ENCODE measurements around the gene FPR1. TPM values are rescaled to one million over a fixed set of nuclear protein-coding genes. Genes with fewer than 3 reads are reported as not detected.

The FPR1 gene
- 3.5 TPM for total RNA-seq
- long read RNA-seq, partial matches to known transcripts: 0 of 1 reads
- long read RNA-seq, other reads (novel, unspliced or antisense): 0 of 1 reads

GRCh38 chr19:51751655-51752054, at the start of gene FPR1:
Gene FPR1 (minus strand): TSS chr19:51751878. CDS start chr19:51746994, 4,884 bp downstream.
- ATAC-seq (ENCODE audit: poor library complexity): peak; percentile 73
- intact Hi-C loops (cut with DNase I): no loop called here
- no peak for DNase-seq

GRCh38 chr19:51800473-51801244, 49.0 kb upstream of the FPR1 start:
- intact Hi-C loops (cut with DNase I): no loop called here
- DNase-seq: peak; percentile 89
- peak; percentile 86 for ATAC-seq (ENCODE audit: poor library complexity)

GRCh38 chr19:51799774-51800472, 48.2 kb upstream of the FPR1 start:
- ATAC-seq (ENCODE audit: poor library complexity) (peak; percentile 42), DNase-seq (peak; percentile 69)
- intact Hi-C loops (cut with DNase I): no loop called here

- intact Hi-C loops (cut with DNase I): no loop called here
- peak; percentile 92 for DNase-seq
- ATAC-seq (ENCODE audit: poor library complexity): peak; percentile 93
Observed at GRCh38 chr19:51799034-51799773, 47.5 kb upstream of the FPR1 start.

GRCh38 chr19:51798062-51798461, 46.4 kb upstream of the FPR1 start:
- no peak for DNase-seq
- intact Hi-C loops (cut with DNase I): no loop called here
- ATAC-seq (ENCODE audit: poor library complexity): no peak

GRCh38 chr19:51797480-51797879, 45.8 kb upstream of the FPR1 start:
- no peak for DNase-seq
- intact Hi-C loops (cut with DNase I): no loop called here
- ATAC-seq (ENCODE audit: poor library complexity): no peak

GRCh38 chr19:51796195-51796679, 44.6 kb upstream of the FPR1 start:
- no peak for ATAC-seq (ENCODE audit: poor library complexity)
- intact Hi-C loops (cut with DNase I): no loop called here
- no peak for DNase-seq

- ATAC-seq (ENCODE audit: poor library complexity) (no peak), DNase-seq (no peak)
- intact Hi-C loops (cut with DNase I): no loop called here
Observed at GRCh38 chr19:51794885-51795490, 43.3 kb upstream of the FPR1 start, which contains the start of gene FPR3. Gene FPR3 (plus strand): TSS chr19:51795157. CDS start chr19:51823749, 28,592 bp downstream.

GRCh38 chr19:51793994-51794393, 42.3 kb upstream of the FPR1 start:
- DNase-seq (no peak), ATAC-seq (ENCODE audit: poor library complexity) (no peak)
- intact Hi-C loops (cut with DNase I): no loop called here

GRCh38 chr19:51792932-51793331, 41.3 kb upstream of the FPR1 start:
- ATAC-seq (ENCODE audit: poor library complexity) (no peak), DNase-seq (no peak)
- intact Hi-C loops (cut with DNase I): no loop called here

- DNase-seq (no peak), ATAC-seq (ENCODE audit: poor library complexity) (no peak)
- intact Hi-C loops (cut with DNase I): loop anchor here (10.0 kb wide), 1 partner anchor 314 kb away; the partner anchor contains the start of gene CEACAM18
Observed at GRCh38 chr19:51789061-51789795, 37.5 kb upstream of the FPR1 start.

- DNase-seq (no peak), ATAC-seq (ENCODE audit: poor library complexity) (no peak)
- intact Hi-C loops (cut with DNase I): loop anchor here (10.0 kb wide), 1 partner anchor 313 kb away; the partner anchor contains the start of gene CEACAM18
Observed at GRCh38 chr19:51788029-51788428, 36.4 kb upstream of the FPR1 start.

GRCh38 chr19:51786646-51787494, 35.2 kb upstream of the FPR1 start:
- no peak for DNase-seq

GRCh38 chr19:51784922-51785690, 33.4 kb upstream of the FPR1 start:
- peak; percentile 79 for ATAC-seq (ENCODE audit: poor library complexity)
- intact Hi-C loops (cut with DNase I): loop anchor here (10.0 kb wide), 1 partner anchor 310 kb away; the partner anchor contains the start of gene CEACAM18

More at GRCh38 chr19:51786646-51787494, 35.2 kb upstream of the FPR1 start:
- ATAC-seq (ENCODE audit: poor library complexity): peak; percentile 40
- intact Hi-C loops (cut with DNase I): loop anchor here (10.0 kb wide), 1 partner anchor 312 kb away; the partner anchor contains the start of gene CEACAM18

GRCh38 chr19:51784109-51784785, 32.6 kb upstream of the FPR1 start:
- DNase-seq: no peak
- no peak for ATAC-seq (ENCODE audit: poor library complexity)
- intact Hi-C loops (cut with DNase I): loop anchor here (10.0 kb wide), 1 partner anchor 309 kb away; the partner anchor contains the start of gene CEACAM18

More at GRCh38 chr19:51784922-51785690, 33.4 kb upstream of the FPR1 start:
- peak; percentile 74 for DNase-seq
